H1 (cell line): ENCODE data around the gene RGS6. TPM values are rescaled to one million over a fixed set of nuclear protein-coding genes. Genes with fewer than 3 reads are reported as not detected.

Experiments used
- CTCF ChIA-PET: fragments of 300-600 bp; sonication (Branson Sonifier 250); formaldehyde crosslinking; loops from one replicate; lab custom pipeline; 2021; ENCODE audit not compliant: partially characterized antibody; lab: Charles Lee
- POLR2A ChIA-PET: fragments of 300-600 bp; sonication (Branson Sonifier 250); formaldehyde crosslinking; loops from one replicate; lab custom pipeline; 2021; ENCODE audit warnings: inconsistent platforms; ENCODE audit not compliant: partially characterized antibody; lab: Charles Lee
- DNase-seq, 2 experiments: peaks; one replicate each; pipeline versions ENCODE4 v3.0.0 to v3.0.0-alpha.2; 2010 to 2022; ENCODE audit warnings: low spot score in 2 of 2, low read depth in 1 of 2, mixed read lengths in 1 of 2
- FAIRE-seq: peaks from 2 replicates; lab custom pipeline; 2011; peaks lifted over from hg19 to GRCh38; lab: Jason Lieb, UNC
- H2AFZ ChIP-seq: 2 replicates; pipeline ENCODE4 v1.8.1; 2012; ENCODE audit warnings: low read length, inconsistent platforms
- H2AK5ac ChIP-seq: 2 replicates; pipeline ENCODE4 v1.6.1; 2013; ENCODE audit warnings: low read depth, low read length
- H2BK120ac ChIP-seq: replicated peaks from 2 replicates; pipeline ENCODE3; 2013; ENCODE audit warnings: low read depth, low read length, inconsistent platforms
- H2BK12ac ChIP-seq: 2 replicates; pipeline ENCODE4 v1.6.1; 2013; ENCODE audit warnings: low read depth, low read length
- H2BK15ac ChIP-seq: 2 replicates; pipeline ENCODE4 v1.6.1; 2013; ENCODE audit warnings: low read length
- H2BK20ac ChIP-seq: 2 replicates; pipeline ENCODE4 v1.6.1; 2013; ENCODE audit warnings: low read length
- H2BK5ac ChIP-seq: 2 replicates; pipeline ENCODE4 v1.6.1; 2013; ENCODE audit warnings: low read depth, low read length
- H3K14ac ChIP-seq: 2 replicates; pipeline ENCODE4 v1.6.1; 2013; ENCODE audit warnings: inconsistent platforms; ENCODE audit not compliant: insufficient read length
- H3K18ac ChIP-seq: 2 replicates; pipeline ENCODE4 v1.6.1; 2013; ENCODE audit warnings: low read length; ENCODE audit errors: extremely low read depth
- H3K23ac ChIP-seq: 2 replicates; pipeline ENCODE4 v1.6.1; 2013; ENCODE audit warnings: inconsistent platforms; ENCODE audit not compliant: insufficient read length
- H3K23me2 ChIP-seq: 2 replicates; pipeline ENCODE4 v1.6.1; 2013; ENCODE audit warnings: low read depth, low read length
- H3K27ac ChIP-seq: 2 replicates; pipeline ENCODE4 v1.6.1; 2011; ENCODE audit warnings: low read depth, low read length, inconsistent platforms
- H3K27me3 ChIP-seq, 4 experiments: replicated peaks in 1 of 4; 1 replicate in 1 of 4; 2 replicates in 3 of 4; pipeline versions ENCODE4 v1.6.1 to v1.8.1; 2011 to 2013; ENCODE audit warnings: low read length in 3 of 4, mild to moderate bottlenecking in 3 of 4, inconsistent platforms in 2 of 4, mixed read lengths in 2 of 4, moderate library complexity in 1 of 4; ENCODE audit not compliant: control insufficient read depth in 3 of 4, insufficient read depth in 3 of 4; ENCODE audit errors: extremely low read depth in 1 of 4
- H3K36me3 ChIP-seq, 4 experiments: 2 replicates each; pipeline versions ENCODE4 v1.6.1 to v1.8.1; 2011 to 2013; ENCODE audit warnings: mild to moderate bottlenecking in 4 of 4, low read length in 3 of 4, moderate library complexity in 2 of 4, control low read depth in 1 of 4, inconsistent platforms in 1 of 4; ENCODE audit not compliant: insufficient read depth in 4 of 4, control insufficient read depth in 2 of 4
- H3K4ac ChIP-seq: replicated peaks from 2 replicates; pipeline ENCODE3; 2013; ENCODE audit warnings: low read length, low read depth, mixed read lengths, inconsistent platforms; ENCODE audit not compliant: insufficient read length
- H3K4me1 ChIP-seq, 4 experiments: replicated peaks in 1 of 4; 1 replicate in 1 of 4; 2 replicates in 3 of 4; pipeline versions ENCODE4 v1.6.1 to v1.8.1; 2011 to 2013; ENCODE audit warnings: low read length in 3 of 4, inconsistent platforms in 2 of 4, mixed read lengths in 1 of 4; ENCODE audit not compliant: insufficient read depth in 4 of 4, control insufficient read depth in 3 of 4
- H3K4me2 ChIP-seq, 2 experiments: 2 replicates each; pipeline versions ENCODE4 v1.6.1 to v1.8.1; 2011 to 2013; ENCODE audit warnings: low read depth in 2 of 2, low read length in 2 of 2, control low read depth in 1 of 2, inconsistent platforms in 1 of 2, mild to moderate bottlenecking in 1 of 2; ENCODE audit not compliant: insufficient read depth in 1 of 2
- H3K4me3 ChIP-seq, 4 experiments: fragments of 200-600, 300-600 bp in 1 of 4; sonication (generic), shearing (Covaris generic), sonication (Bioruptor Twin) in 1 of 4; 2 replicates each; pipeline versions ENCODE4 v1.5.1 to v1.8.1; 2011 to 2016; ENCODE audit warnings: low read length in 4 of 4, low read depth in 3 of 4, control low read depth in 2 of 4, inconsistent platforms in 2 of 4, mild to moderate bottlenecking in 2 of 4, mixed read lengths in 1 of 4, moderate library complexity in 1 of 4; ENCODE audit not compliant: insufficient read depth in 2 of 4; ENCODE audit errors: extremely low read depth in 1 of 4
- H3K56ac ChIP-seq: replicated peaks from 2 replicates; pipeline ENCODE3; 2013; ENCODE audit warnings: low read depth, mild to moderate bottlenecking, mixed read lengths, low read length, inconsistent platforms; ENCODE audit not compliant: insufficient read length
- H3K79me1 ChIP-seq: 2 replicates; pipeline ENCODE4 v1.6.1; 2013; ENCODE audit warnings: low read depth, low read length, control low read depth
- H3K79me2 ChIP-seq, 2 experiments: 2 replicates each; pipeline versions ENCODE4 v1.6.1 to v1.8.1; 2012 to 2013; ENCODE audit warnings: low read length in 2 of 2, mild to moderate bottlenecking in 2 of 2, inconsistent platforms in 1 of 2; ENCODE audit not compliant: insufficient read depth in 2 of 2, control insufficient read depth in 1 of 2
- H3K9ac ChIP-seq, 4 experiments: replicated peaks in 1 of 4; 1 replicate in 1 of 4; 2 replicates in 3 of 4; pipeline versions ENCODE4 v1.6.1 to v1.8.1; 2011 to 2013; ENCODE audit warnings: low read depth in 3 of 4, low read length in 3 of 4, control low read depth in 2 of 4, mild to moderate bottlenecking in 2 of 4, moderate library complexity in 2 of 4, inconsistent platforms in 1 of 4; ENCODE audit errors: extremely low read depth in 1 of 4
- H3K9me3 ChIP-seq, 2 experiments: 2 replicates each; pipeline versions ENCODE4 v1.6.1 to v1.8.1; 2012 to 2013; ENCODE audit warnings: mild to moderate bottlenecking in 2 of 2, moderate library complexity in 2 of 2, control low read depth in 1 of 2, inconsistent platforms in 1 of 2, low read depth in 1 of 2, low read length in 1 of 2, mixed read lengths in 1 of 2; ENCODE audit not compliant: insufficient read depth in 2 of 2
- H4K20me1 ChIP-seq, 2 experiments: replicated peaks in 1 of 2; 2 replicates each; pipeline versions ENCODE3 to v1.8.1; 2011 to 2013; ENCODE audit warnings: inconsistent platforms in 2 of 2, low read length in 2 of 2, mild to moderate bottlenecking in 1 of 2; ENCODE audit not compliant: insufficient read depth in 2 of 2, control insufficient read depth in 1 of 2
- H4K5ac ChIP-seq: 2 replicates; pipeline ENCODE4 v1.6.1; 2013; ENCODE audit warnings: low read length, low read depth, mixed read lengths, inconsistent platforms; ENCODE audit not compliant: insufficient read length
- H4K8ac ChIP-seq: 2 replicates; pipeline ENCODE4 v1.8.0; 2013; ENCODE audit warnings: mild to moderate bottlenecking, moderate library complexity, low read length, inconsistent platforms; ENCODE audit not compliant: insufficient read depth; ENCODE audit errors: extremely low read depth
- H4K91ac ChIP-seq: replicated peaks from 2 replicates; pipeline ENCODE3; 2013; ENCODE audit warnings: low read length, mixed read lengths, inconsistent platforms; ENCODE audit not compliant: insufficient read length
- GABPA ChIP-seq: IDR thresholded peaks from 2 replicates; pipeline ENCODE4 v1.6.1; 2011; ENCODE audit warnings: mild to moderate bottlenecking, low read length, moderate library complexity, borderline replicate concordance; ENCODE audit not compliant: insufficient read depth
- TAF1 ChIP-seq: IDR thresholded peaks from 2 replicates; pipeline ENCODE4 v1.6.1; 2011; ENCODE audit warnings: mild to moderate bottlenecking, low read depth, low read length
- WGBS, 2 experiments: shearing (Covaris generic) in 1 of 2; methylation state at CpG; one replicate each; pipeline versions ENCODE4 v1.1.6 to v1.1.7; 2013 to 2015; ENCODE audit warnings: low lambda C conversion rate in 2 of 2, mixed read lengths in 2 of 2, inconsistent platforms in 1 of 2, low coverage in 1 of 2, missing lambda C conversion rate in 1 of 2; ENCODE audit not compliant: insufficient replicate concordance in 2 of 2, insufficient coverage in 1 of 2, insufficient read length in 1 of 2; ENCODE audit errors: extremely low coverage in 1 of 2, missing lambda C conversion rate in 1 of 2; 5-methylcytosine and 5-hydroxymethylcytosine counted together
- polyA plus RNA-seq, 7 experiments: library from polyadenylated mRNA; depleted of rRNA in 3 of 7; stranded (reverse) in 5 of 7; unstranded in 2 of 7; fragments of >200 nt in 5 of 7; fragments of 200-250 nt in 2 of 7; gene quantifications; 1 replicate in 5 of 7; 2 replicates in 1 of 7; 4 replicates in 1 of 7; pipeline versions ENCODE4 v1.2.1 to v1.2.3, GENCODE V29; 2011 to 2013; ENCODE audit warnings: missing spikeins in 2 of 7, mixed read lengths in 2 of 7
- total RNA-seq: library from RNA; stranded (reverse); fragmentation: NEBNext Ultra II Directional; extraction: Animal tissue kit (Norgen Biotek cat#: 25700); gene quantifications from 2 replicates; pipeline ENCODE4 v1.2.1, GENCODE V29; 2021

Gene RGS6
- total and polyA plus RNA-seq, 2 of the 8 experiments (the other 6 are each of a cell fraction or from before 2014, with no cell fraction given): 0.26 to 1.1 TPM

DNA sequence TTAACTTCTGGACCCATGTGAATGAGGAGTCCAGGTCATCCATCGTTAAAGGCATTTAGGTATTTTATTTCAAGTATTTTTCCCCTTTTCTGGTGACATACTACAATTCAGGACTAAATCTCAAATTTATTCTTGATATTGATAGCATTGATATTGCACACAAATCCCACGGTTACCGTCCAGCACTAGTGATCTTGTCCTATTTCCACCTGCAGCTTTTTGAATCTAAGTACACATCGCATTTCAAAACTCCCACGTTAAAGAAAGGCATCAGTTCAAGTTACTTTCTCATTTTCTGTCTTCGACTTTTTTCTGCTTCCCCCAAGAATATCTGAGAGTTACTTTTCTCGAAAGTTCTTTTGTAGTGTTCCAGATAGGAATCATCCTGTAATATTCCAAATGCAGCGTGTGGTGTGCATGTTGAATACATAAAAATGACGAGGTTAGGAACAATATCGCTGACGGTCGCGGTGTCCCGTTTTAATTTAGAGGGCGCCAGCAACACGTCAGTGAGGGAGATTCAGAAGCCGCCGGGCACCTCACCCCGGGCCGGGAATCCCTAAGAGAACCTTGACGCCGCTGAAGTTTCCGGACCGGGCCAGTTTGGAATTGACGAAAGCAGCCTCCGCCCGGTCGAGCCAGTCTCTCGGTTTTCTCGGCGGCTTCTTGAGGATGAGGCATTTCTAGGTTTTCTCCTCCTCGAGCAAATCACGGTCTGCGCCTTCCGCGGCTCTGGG is 569 bp upstream of the RGS6 start:
- peaks cover 0 to 9% (median 1%) of the 10 kb centered on the region in 4 experiments; a peak in 3 of 7 replicates for H3K4me1 ChIP-seq
- no peak overlapping the region for H2BK20ac ChIP-seq
- no peak overlapping the region for H3K56ac ChIP-seq
- TF ChIP-seq GABPA: no peak
- 0 out of 2 replicates have a peak, but pooled peaks have one; percentile 37 for TF ChIP-seq TAF1
- H3K18ac ChIP-seq: no peak overlapping the region
- H3K23me2 ChIP-seq: peaks cover 7% of the 10 kb centered on the region
- H2BK5ac ChIP-seq: no peak overlapping the region
- H3K9me3 ChIP-seq: no peaks in the 10 kb centered on the region
- ChIA-PET CTCF (interaction anchor here (0.6 to 2.6 kb wide), 12 partner anchors 12 to 793 kb away, joined by 3 to 9 read pairs (median 3); no protein-coding TSS in a partner anchor), POLR2A (no interaction called here)
- no peak for DNase-seq
- no peak overlapping the region; the same call in 1 of the 2 replicates for H2AFZ ChIP-seq
- peaks cover 0 to 2% of the 10 kb centered on the region in 2 experiments for H4K20me1 ChIP-seq
- H4K91ac ChIP-seq: no peak overlapping the region
- H3K14ac ChIP-seq: no peak overlapping the region
- no peak overlapping the region for H3K27ac ChIP-seq
- no peak overlapping the region for H2BK120ac ChIP-seq
- peak overlapping the region; percentile 20 to 71 (median 34); a peak in 7 of 8 replicates for H3K4me3 ChIP-seq
- H3K23ac ChIP-seq: no peak overlapping the region
- FAIRE-seq: no peak
- no peak overlapping the region for H4K5ac ChIP-seq
- H2BK15ac ChIP-seq: no peak overlapping the region
- 15% methylated on average over 34 of the region's 36 CpGs; no CpG with 5 or more reads in 1 of the 2 experiments for WGBS, 2 experiments
- no peaks in the 10 kb centered on the region for H3K79me1 ChIP-seq
- H2AK5ac ChIP-seq: no peak overlapping the region
- no peak overlapping the region for H2BK12ac ChIP-seq
- H3K79me2 ChIP-seq: no peaks in the 10 kb centered on the region
- H3K9ac ChIP-seq: peak overlapping the region in 2 of 4 experiments; percentile 10 to 32; a peak in 3 of 7 replicates
- H4K8ac ChIP-seq: peak overlapping the region; percentile 74; the same call in 1 of the 2 replicates
- H3K4ac ChIP-seq: no peak overlapping the region
- H3K27me3 ChIP-seq: peaks cover 7 to 46% (median 26%) of the 10 kb centered on the region in 4 experiments
- peak overlapping the region; percentile 98 to 99 for H3K4me2 ChIP-seq
- H3K36me3 ChIP-seq: no peaks in the 10 kb centered on the region
